Measurements from ENCODE around the gene CACNG5.
A peak's percentile ranks its signal among the peaks of the same experiment; 100 is the strongest.

Gene CACNG5

DNA sequence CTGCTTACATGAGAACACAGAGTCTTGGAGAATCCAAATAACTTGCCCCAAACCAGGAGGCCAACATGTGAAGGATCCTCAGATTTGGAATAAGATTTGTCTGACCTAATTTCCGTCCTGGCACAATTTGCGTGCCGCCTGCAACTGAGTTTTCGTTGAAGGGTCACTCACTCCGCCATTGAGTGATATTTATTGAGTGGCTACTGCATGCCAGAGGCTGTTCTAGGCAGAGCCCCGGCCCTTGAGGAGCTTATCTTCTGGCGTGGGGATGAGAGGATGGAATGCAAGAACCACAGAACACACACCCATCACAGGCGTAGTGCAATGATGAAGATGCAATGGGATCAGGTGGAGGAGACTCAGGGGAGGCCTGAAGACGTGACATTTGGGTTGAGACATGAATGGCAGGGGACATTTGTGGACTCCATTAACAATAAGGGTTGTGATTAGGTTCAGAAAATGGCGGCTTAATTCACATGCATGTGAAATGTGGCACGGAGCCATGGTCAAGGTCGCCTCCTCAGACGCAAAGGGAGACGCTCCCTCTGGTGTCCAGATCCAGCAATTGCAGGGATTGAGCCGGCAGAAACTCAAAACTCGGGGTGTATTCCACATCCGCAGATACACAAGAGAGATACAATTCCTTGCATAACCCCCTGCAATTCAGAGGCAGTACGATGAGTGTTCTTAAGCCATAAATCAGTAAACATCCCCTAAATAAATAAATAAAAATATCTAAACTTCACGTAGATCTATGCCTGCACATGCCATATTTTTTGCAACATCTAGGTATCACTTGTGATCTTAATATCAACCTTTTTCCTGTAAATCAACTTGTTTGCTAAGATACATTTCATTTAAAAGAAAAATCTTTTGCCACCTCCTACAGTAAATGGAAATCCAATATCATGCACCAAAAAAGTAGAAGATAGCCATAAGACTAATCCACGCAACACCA is 71.7 kb downstream of the CACNG5 start:
- peak; percentile 72 for DNase-seq (ENCODE audit: low read depth)

DNA sequence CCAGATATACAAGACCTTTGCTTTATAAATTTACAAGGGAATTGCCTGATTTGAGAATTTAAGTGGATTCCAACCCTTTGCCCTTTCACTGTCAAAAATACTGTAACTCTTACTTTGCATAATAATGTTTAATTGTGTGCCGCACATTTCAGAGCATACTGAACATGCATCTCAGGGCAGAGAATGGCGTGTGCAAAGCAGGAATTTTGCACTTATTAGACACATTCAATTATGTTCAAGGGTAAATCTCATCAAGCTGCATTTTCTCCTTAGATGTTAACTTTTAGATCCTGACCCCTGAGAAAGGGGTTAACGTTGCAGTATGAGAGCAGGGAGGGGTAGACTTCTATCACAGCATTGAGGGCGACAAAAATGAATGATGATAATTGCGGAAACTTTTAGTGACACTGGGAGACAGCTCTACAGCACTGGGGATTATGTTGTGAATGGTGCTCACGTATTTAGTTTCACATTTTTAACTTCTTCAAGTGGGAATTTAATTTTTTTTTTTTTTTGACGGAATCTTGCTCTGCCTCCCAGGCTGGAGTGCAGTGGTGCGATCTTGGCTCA is 75.0 kb downstream of the CACNG5 start:
- no peak for DNase-seq (ENCODE audit: low read depth)

DNA sequence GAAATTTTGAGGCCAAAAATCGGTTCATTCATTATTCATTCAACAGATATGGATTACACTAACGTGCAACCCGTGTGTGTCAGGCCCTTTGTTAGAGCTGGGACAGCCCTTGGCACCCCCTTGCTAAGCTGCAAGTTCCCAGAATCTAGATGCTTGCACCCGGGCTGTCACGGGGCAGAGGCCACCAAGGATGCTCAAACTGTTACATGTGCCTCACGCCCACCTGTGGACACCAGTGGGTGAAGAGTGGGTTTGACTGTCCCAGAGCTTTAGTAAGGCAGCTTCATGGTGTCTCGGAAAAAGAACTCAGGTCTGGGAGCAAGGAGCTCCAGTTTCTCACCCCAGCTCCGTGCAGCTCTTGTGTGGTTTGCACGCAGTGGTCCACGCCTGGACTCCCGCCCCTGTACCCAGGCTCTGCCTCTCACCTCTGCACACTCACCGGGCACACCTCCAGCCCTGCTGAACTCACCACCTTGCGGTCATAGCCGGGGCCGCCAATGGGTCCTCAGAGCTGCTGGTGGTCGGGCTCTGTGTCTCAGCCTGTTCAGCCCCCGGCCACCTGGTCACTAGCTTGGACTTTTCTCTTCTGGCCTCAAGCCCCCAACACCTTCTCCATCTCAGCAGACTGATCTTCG is 75.9 kb downstream of the CACNG5 start:
- no peak for DNase-seq (ENCODE audit: low read depth)

DNA sequence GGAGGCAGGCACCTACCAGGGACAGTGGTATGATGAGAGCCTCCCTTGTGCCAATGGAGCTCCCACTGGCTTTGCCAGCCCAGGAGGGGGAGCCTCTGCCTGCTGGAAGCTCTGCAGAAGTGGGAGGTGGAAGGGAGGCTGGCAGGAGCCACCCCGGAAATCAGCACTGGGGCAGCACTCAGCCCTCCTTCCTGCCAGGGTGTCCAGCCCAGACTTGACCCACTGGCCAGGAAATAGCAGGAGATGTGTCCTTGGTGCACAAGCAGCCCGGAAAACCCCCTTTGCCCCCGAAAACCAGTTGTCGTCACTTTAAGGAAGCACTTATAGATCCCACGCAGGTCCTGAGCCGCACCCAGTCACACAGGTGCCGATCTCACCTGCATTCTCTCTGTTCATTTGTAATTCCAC is 80.3 kb downstream of the CACNG5 start:
- no peak for DNase-seq (ENCODE audit: low read depth)

DNA sequence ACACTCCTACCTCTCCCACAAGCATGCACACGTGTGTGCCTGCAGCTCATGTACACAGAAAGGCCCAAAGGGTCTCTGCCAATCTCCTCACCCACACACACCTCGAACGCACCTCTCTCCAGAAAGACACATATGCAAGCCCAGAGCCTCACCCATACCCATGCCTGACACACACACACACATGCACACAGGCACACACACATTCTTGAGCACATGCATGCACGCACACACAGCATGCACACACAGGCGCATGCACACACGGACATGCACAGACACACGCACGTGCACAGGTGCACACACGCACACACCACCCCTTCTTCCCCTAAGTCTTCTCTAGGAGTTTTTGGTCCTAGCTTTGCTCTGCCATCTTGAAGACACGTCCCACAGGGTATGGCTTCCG is 80.9 kb downstream of the CACNG5 start:
- no peak for DNase-seq (ENCODE audit: low read depth)

DNA sequence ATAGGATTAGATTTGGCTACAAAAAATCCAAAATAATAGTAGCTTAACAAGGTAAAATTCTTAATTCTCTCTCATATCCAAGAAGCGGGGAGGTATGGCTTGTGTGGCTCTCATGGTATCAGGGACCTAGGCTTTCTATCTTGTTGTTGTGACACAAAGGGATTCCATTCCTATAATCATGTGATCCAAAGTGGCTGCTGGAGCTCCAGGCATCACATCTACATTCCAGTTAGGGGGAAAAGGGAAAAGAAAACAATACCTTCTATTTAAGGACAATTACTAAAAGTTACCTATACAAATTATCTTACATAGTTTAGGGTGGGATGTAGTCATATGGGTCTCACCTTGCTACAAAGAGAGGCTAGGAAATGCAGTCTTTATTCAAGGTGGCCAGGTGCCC is 82.0 kb downstream of the CACNG5 start:
- DNase-seq (ENCODE audit: low read depth): no peak

DNA sequence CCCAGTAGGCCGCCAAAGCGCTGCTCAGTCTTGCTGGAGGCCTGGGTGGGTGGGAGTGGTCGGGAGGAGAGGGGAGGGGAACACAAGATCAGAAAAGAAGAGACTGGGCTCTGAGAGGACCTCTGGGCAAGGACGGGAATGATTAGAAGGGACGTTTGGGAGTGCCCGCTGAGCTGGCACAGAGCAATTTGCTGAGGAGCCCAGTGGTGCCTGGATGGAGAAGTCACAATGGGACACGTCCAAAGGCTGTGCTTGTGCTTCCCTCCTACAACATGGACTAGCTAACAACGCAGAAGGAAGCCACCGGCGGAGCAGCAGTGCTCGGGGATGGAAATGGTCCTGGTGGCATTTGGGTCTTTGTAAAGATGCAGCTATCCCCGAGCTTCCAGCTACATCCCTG is 84.0 kb downstream of the CACNG5 start:
- DNase-seq (ENCODE audit: low read depth): no peak

DNA sequence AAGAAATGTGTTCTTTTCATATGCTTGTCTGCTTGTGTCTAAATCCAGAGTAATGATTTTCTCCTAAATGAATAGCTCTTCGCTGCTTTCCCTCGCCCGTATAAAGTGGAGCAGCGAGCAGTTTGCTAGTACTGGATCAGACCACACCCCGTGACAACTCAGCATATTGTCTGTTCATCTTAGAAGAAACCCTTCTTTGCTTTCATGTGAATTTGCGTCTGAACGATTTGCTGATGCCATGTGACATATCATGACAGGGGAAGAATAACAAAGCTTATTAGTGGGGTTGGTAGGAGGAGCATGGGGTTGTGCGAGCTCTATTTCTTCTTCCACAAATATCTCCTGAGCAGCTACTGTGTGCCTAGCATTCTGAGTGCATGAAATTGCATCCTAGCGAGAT is 85.5 kb downstream of the CACNG5 start:
- DNase-seq (ENCODE audit: low read depth): no peak

DNA sequence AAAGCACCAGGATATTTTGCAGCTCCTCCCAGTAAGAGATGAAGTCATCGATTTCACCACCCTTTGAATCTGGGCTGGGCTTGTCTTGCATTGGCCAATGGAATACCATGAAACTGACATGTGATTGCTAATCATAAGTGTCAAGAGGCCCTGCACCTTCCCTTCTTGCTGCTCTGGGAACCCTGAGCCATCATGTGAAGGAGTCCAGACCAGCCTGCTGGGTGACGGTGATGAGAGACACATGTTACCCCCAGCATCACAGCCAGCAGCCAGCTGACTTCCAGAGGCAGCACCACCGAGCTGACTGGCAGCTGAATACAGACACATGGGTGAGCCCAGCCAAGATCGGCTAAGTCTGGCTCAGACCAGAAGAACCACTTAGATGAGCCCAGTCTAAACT is 86.0 kb downstream of the CACNG5 start:
- DNase-seq (ENCODE audit: low read depth): no peak

DNA sequence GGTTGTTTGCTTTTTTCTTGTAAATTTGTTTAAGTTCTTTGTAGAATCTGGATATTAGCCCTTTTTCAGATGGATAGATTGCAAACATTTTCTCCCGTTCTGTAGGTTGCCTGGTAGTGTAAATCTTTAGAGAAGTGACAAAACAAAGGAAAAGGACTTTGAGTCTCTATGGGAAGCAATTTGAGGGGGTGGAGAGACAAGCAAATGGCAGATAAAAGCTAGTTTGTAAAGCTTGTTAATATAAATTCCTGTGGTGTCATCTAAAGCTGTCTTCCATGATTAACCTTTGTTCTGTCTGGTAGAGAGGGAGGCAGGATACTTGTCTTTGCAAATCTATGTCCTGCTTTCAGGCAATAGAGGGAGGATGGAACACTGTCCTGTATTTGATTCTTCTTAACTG is 89.0 kb downstream of the CACNG5 start:
- DNase-seq (ENCODE audit: low read depth): no peak

DNA sequence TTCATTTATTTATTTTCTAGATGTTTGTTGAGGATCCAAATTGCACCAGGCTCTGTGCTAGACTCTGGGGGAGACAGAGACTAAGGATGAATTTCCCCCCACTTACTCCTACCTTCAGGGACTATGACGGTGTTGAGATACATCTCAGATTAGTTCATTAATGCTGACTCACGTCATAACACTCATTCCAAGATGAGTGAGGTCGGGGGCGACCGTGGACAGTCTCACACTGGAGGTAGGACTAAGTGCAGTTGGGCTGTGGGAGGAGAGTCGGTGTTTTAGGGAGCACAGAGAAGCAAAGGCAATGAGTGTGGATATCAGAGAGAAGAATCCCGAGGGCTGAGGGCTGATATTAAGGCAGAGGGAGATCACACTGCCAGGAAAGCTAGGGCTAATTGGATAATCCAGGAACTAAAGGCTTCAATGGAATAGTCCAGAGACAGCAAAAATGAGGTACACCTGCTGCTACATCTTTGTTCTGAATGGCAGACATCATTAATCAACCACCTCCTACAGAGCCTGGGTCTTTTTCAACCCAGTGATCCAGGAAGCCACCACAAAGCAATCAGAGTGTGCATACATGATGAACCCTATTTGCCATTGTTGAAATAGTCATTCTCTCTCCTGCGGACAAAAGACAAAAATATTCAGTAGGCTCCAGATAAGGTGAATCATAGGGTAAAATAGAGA is 91.0 kb downstream of the CACNG5 start:
- DNase-seq (ENCODE audit: low read depth): no peak

DNA sequence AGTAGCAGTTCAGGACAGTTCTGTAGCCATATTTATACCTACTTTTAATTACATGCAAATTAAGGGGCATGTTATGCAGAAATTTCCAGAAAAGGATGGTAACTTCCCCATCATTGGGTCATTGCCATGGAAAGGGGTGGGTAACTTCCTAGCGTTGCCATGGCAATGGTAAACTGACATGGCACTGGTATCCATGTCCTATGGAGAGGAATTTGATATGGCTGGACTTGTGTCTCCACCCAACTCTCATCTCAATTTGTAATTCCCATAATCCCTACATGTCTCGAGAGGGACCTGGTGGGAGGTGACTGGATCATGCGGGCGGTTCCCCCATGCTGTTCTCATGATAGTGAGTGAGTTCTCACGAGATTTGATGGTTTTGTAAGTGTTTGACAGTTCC is 94.0 kb downstream of the CACNG5 start:
- no peak for DNase-seq (ENCODE audit: low read depth)

DNA sequence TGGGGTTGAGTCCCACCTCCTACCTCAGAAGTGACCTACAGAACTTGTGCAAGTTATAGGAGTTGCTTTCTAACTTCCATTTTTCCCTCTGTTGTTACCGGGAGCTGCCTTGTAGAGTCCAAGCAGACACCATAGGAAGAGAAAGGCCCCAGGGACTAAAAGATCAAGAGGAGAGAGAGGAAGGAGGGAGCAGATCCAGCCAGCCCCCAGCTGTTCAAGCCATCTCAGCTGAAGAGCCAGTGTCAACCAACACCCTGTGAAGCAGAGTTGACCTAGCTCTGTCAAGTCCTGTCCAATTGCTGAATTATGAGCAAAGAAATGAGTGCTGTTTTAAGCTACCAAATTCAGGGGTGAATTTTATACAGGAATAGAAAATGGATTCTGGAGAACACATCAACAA is 94.7 kb downstream of the CACNG5 start:
- DNase-seq (ENCODE audit: low read depth): no peak

DNA sequence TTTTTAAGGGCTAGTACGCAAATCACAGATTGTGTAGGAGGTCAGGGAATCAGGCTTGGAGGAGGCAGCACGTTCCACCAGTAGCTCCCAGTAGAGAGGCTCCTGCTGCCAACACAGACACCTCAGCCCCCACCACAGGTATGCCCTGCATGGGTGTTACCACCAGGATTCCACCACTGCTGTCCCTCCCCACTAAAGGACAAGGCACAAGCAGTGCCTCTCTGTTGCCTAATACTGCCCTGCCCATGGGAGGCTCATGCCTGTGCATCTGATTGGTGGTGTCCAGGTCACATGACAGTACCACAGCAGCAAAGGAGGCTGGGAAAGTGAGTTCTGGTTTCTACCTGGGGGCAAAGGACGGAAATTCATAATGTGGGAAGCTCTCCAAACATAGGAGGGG is 96.0 kb downstream of the CACNG5 start:
- no peak for DNase-seq (ENCODE audit: low read depth)

DNA sequence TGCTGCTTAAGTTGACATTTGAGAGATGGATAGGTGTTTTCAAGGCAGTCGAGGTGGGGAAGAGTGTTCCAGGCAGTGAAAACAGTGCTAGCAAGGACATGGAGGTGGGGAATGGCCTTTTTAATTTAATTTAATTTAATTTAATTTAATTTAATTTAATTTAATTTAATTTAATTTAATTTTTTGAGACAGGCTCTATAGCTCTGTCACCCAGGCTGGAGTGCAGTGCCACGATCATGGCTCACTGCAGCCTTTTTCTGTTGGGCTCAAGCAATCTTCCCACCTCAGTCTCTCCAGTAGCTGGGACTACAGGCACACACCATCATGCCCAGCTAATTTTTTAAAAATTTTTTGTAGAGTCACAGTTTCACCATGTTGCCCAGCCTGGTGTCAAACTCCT is 97.4 kb downstream of the CACNG5 start:
- DNase-seq (ENCODE audit: low read depth): no peak

DNA sequence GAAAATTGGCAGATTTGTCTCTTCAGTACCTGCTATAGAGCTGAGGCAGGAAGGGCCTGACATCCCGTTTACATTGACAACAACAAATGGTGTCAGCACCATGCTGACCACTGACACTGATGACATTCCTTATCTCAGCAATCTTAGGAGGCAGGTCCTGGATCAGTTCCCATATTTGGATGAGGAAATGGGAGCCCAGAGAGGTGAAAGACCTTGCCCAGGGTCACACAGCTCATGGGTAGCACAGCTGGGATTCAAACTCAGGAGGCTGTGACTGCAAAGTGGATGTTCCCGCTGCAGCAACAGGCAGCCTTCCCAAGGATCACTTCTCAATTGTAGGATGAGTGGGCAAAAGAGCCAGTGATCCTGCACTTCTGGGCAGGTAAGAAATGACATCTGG is 99.1 kb downstream of the CACNG5 start:
- DNase-seq (ENCODE audit: low read depth): no peak
